SH-SY5Y (cell line): ENCODE results near the gene SFTA2.

Experiments
- GATA2 ChIP-seq: IDR thresholded peaks from 2 replicates; pipeline ENCODE4 v1.6.1; 2011; ENCODE audit warnings: mild to moderate bottlenecking, low read depth, low read length
- GATA3 ChIP-seq: IDR thresholded peaks from 2 replicates; pipeline ENCODE4 v1.6.1; 2011; ENCODE audit warnings: low read depth, mild to moderate bottlenecking, low read length, moderate library complexity

GRCh38 chr6:30930506-30930905 is 1.5 kb downstream of the SFTA2 start:
- TF ChIP-seq GATA2 = no peak
- TF ChIP-seq GATA3 = no peak
